Upper lobe of left lung (tissue), 6 donors: ENCODE measurements around the gene FARSB. TPM values are rescaled to one million over a fixed set of nuclear protein-coding genes. Genes with fewer than 3 reads are reported as not detected.

Experiments used
- ATAC-seq, 2 donors: fragments of 200-7000 bp; cut with Tn5 transposase; one replicate each; pipeline ENCODE4 v1.9.1; 2022; ENCODE audit warnings: mild to moderate bottlenecking in 2 of 2, moderate library complexity in 2 of 2; ENCODE audit not compliant: low FRiP score in 2 of 2
- DNase-seq, 2 donors: peaks; one replicate each; pipeline ENCODE4 v3.0.0-alpha.2; 2019 to 2020
- H3K27ac ChIP-seq, 4 donors: fragments of 200-600 bp; sonication (generic); one replicate each; pipeline ENCODE4 v1.5.1; 2016 to 2019
- H3K27me3 ChIP-seq, 4 donors: fragments of 200-600 bp; sonication (generic); one replicate each; pipeline ENCODE4 v1.5.1; 2017 to 2019
- H3K36me3 ChIP-seq, 4 donors: fragments of 200-600 bp; sonication (generic); one replicate each; pipeline ENCODE4 v1.5.1; 2016 to 2019
- H3K4me1 ChIP-seq, 4 donors: fragments of 200-600 bp; sonication (generic); one replicate each; pipeline ENCODE4 v1.5.1; 2018 to 2019
- H3K4me3 ChIP-seq, 4 donors: fragments of 200-600 bp; sonication (generic); one replicate each; pipeline ENCODE4 v1.5.1; 2017 to 2019; ENCODE audit warnings: mild to moderate bottlenecking in 2 of 4, moderate library complexity in 1 of 4
- H3K9me3 ChIP-seq, 4 donors: fragments of 200-600 bp; sonication (generic); one replicate each; pipeline ENCODE4 v1.5.1; 2018 to 2019
- EP300 ChIP-seq, 4 donors: sonication (generic); formaldehyde crosslinking; IDR thresholded peaks; one replicate each; pipeline ENCODE4 v1.5.1; 2017; ENCODE audit warnings: antibody characterized with exemption in 4 of 4, control low read depth in 2 of 4
- POLR2A ChIP-seq, 4 donors: fragments of 450-650 bp; IDR thresholded peaks; one replicate each; pipeline ENCODE4 v1.5.1; 2016 to 2017; ENCODE audit warnings: antibody characterized with exemption in 4 of 4, mild to moderate bottlenecking in 2 of 4
- POLR2AphosphoS5 ChIP-seq, 2 donors: sonication (generic); formaldehyde crosslinking; IDR thresholded peaks; one replicate each; pipeline ENCODE4 v1.5.1; 2017; ENCODE audit warnings: antibody characterized with exemption in 2 of 2
- WGBS, 2 donors: methylation state at CpG; one replicate each; pipeline ENCODE4 v1.1.5; 2017 to 2018; 5-methylcytosine and 5-hydroxymethylcytosine counted together
- total RNA-seq, 6 donors: library from RNA; depleted of rRNA in 4 of 6; stranded (reverse); fragments of >200 nt in 4 of 6; gene quantifications; one replicate each; pipeline versions ENCODE4 v1.1.0 to v1.2.1, GENCODE V29; 2016 to 2021
- TF ChIP-seq, protein P1 (sequence below), 6 experiments: fragments of 450-650 bp in 4 of 6; fragments of 200-600 bp in 2 of 6; sonication (generic) in 2 of 6; IDR thresholded peaks; one replicate each; pipeline ENCODE4 v1.5.1; 2016 to 2019; ENCODE audit warnings: antibody characterized with exemption in 6 of 6
- donor health status: DM: no; HTN: no; CAD: no; lungs with moderate emphysema.
- donor health status: DM: no; HTN: yes; CAD: no; lungs with severe emphysema.

Gene FARSB
- total RNA-seq, 6 donors from 2014 or later: 2.0 to 12.5 (median 10.2) TPM

- no peak overlapping the region for H3K27ac ChIP-seq
- H3K9me3 ChIP-seq: no peaks in the 10 kb centered on the region
- no peaks in the 10 kb centered on the region for H3K4me1 ChIP-seq
- H3K4me3 ChIP-seq: no peak overlapping the region
- H3K27me3 ChIP-seq: no peaks in the 10 kb centered on the region
- ATAC-seq: no peak
- peaks cover 0 to 15% (median 0%) of the 10 kb centered on the region in 4 donors for H3K36me3 ChIP-seq
- DNase-seq: no peak
- no peak for TF ChIP-seq POLR2A (IDR thresholded peaks at IDR 0.05)
- no peak for TF ChIP-seq EP300 (IDR thresholded peaks at IDR 0.05)
- no peak for TF ChIP-seq POLR2AphosphoS5 (IDR thresholded peaks at IDR 0.05)
- TF ChIP-seq, protein P1, sequence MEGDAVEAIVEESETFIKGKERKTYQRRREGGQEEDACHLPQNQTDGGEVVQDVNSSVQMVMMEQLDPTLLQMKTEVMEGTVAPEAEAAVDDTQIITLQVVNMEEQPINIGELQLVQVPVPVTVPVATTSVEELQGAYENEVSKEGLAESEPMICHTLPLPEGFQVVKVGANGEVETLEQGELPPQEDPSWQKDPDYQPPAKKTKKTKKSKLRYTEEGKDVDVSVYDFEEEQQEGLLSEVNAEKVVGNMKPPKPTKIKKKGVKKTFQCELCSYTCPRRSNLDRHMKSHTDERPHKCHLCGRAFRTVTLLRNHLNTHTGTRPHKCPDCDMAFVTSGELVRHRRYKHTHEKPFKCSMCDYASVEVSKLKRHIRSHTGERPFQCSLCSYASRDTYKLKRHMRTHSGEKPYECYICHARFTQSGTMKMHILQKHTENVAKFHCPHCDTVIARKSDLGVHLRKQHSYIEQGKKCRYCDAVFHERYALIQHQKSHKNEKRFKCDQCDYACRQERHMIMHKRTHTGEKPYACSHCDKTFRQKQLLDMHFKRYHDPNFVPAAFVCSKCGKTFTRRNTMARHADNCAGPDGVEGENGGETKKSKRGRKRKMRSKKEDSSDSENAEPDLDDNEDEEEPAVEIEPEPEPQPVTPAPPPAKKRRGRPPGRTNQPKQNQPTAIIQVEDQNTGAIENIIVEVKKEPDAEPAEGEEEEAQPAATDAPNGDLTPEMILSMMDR (IDR thresholded peaks at IDR 0.05): no peak
Measured at GRCh38 chr2:222582928-222583327, 73.0 kb downstream of the FARSB start.

- H3K4me1 ChIP-seq: peaks cover 0 to 6% (median 1%) of the 10 kb centered on the region in 4 donors
- ATAC-seq: no peak
- TF ChIP-seq POLR2A (IDR thresholded peaks at IDR 0.05): no peak
- TF ChIP-seq EP300 (IDR thresholded peaks at IDR 0.05): no peak
- TF ChIP-seq, protein P1 (IDR thresholded peaks at IDR 0.05): no peak
- no peak for TF ChIP-seq POLR2AphosphoS5 (IDR thresholded peaks at IDR 0.05)
- DNase-seq: no peak
- no peaks in the 10 kb centered on the region for H3K27me3 ChIP-seq
- 95% methylated on average over 3 of the region's 3 CpGs for WGBS, 2 donors
- H3K36me3 ChIP-seq: peaks cover 0 to 11% (median 0%) of the 10 kb centered on the region in 4 donors
- no peak overlapping the region for H3K4me3 ChIP-seq
- no peaks in the 10 kb centered on the region for H3K9me3 ChIP-seq
- H3K27ac ChIP-seq: no peak overlapping the region
Measured at GRCh38 chr2:222577341-222577740, 78.6 kb downstream of the FARSB start.

GRCh38 chr2:222576171-222577081, 79.5 kb downstream of the FARSB start:
- WGBS, 2 donors: 80 to 83% methylated on average over 7 of the region's 7 CpGs
- H3K36me3 ChIP-seq: peaks cover 0 to 16% (median 3%) of the 10 kb centered on the region in 4 donors
- no peaks in the 10 kb centered on the region for H3K9me3 ChIP-seq
- no peak for TF ChIP-seq POLR2A (IDR thresholded peaks at IDR 0.05)
- TF ChIP-seq EP300 (IDR thresholded peaks at IDR 0.05): no peak
- TF ChIP-seq POLR2AphosphoS5 (IDR thresholded peaks at IDR 0.05): no peak
- TF ChIP-seq, protein P1 (IDR thresholded peaks at IDR 0.05): no peak
- H3K4me1 ChIP-seq: peaks cover 0 to 7% (median 1%) of the 10 kb centered on the region in 4 donors
- ATAC-seq: no peak
- H3K27me3 ChIP-seq: no peaks in the 10 kb centered on the region
- H3K4me3 ChIP-seq: no peak overlapping the region
- DNase-seq: no peak
- no peak overlapping the region for H3K27ac ChIP-seq

DNA sequence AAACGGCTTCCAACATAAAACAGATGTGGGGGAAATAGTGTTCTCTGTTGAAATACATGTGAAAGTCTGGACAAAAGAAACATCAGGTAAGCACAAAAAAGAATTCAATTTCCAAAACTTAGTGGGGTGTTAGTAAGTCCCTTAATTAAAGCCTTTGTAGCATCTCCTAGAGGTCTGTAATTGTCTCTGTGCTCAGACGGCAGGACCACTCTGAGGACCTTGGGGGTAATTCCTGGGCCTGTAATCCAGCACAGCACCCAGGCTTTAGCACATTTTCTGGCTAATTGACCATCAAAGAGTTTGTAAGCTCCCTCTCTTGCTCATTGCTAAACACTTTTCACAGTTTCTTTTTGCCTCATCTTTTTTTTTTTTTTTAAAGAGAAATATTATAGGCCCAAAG, 80.3 kb downstream of the FARSB start:
- WGBS, 2 donors: 89 to 98% methylated on average over 2 of the region's 2 CpGs

More for the DNA sequence above, 80.3 kb downstream of the FARSB start:
- Histone ChIP-seq H3K36me3 (peaks cover 0 to 24% (median 3%) of the 10 kb centered on the region in 4 donors), H3K27ac (no peak overlapping the region), H3K9me3 (no peaks in the 10 kb centered on the region), H3K4me3 (no peak overlapping the region), H3K4me1 (peaks cover 0 to 7% (median 1%) of the 10 kb centered on the region in 4 donors), H3K27me3 (no peaks in the 10 kb centered on the region)
- no peak for DNase-seq
- no peak for ATAC-seq
- TF ChIP-seq POLR2AphosphoS5 (IDR thresholded peaks at IDR 0.05) (no peak), EP300 (IDR thresholded peaks at IDR 0.05) (no peak), POLR2A (IDR thresholded peaks at IDR 0.05) (no peak)
- TF ChIP-seq, protein P1 (IDR thresholded peaks at IDR 0.05): no peak
